ENCODE data around the gene TEX261.
"Not testable (repeated sequence)": the region's sequence is repeated elsewhere in the genome, so short reads cannot be mapped to it uniquely, and the experiment has no call there.

Gene TEX261

DNA sequence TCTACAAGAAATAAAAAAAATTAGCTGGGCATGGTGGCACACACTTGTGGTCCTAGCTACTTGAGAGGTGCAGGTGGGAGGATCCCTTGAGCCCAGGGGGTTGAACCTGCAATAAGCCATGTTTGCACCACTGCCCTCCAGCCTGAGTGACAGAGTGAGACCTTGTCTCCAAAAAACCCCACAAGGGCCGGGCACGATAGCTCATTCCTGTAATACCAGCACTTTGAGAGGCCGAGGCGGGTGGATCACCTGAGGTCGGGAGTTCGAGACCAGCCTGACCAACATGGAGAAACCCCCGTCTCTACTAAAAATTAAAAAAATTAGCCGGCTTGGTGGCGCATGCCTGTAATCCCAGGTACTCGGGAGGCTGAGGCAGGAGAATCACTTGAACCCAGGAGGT, 5.3 kb upstream of the TEX261 start:
- DNase-seq (ENCODE audit: low spot score): not testable (repeated sequence)

DNA sequence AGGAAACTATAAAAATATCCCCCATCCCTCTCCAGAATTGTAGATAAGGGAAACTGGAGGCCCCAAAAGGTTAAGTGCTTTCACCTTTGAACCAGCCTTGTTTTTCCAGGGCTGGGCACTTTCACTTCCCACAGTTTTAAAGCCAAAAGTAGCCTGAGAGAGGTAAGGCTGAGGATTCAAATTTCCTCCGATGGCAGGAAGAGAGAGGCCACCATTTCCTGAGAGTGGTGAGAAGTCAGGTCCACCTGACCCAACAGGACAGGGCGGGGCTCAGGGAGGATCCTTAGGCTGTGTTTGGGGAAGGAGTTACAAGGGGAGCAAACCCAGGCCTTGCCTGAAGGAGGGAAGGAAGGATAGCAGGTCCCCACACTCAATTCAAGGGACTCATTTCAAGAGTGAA, 4.7 kb upstream of the TEX261 start:
- no peak for DNase-seq (ENCODE audit: low spot score)

DNA sequence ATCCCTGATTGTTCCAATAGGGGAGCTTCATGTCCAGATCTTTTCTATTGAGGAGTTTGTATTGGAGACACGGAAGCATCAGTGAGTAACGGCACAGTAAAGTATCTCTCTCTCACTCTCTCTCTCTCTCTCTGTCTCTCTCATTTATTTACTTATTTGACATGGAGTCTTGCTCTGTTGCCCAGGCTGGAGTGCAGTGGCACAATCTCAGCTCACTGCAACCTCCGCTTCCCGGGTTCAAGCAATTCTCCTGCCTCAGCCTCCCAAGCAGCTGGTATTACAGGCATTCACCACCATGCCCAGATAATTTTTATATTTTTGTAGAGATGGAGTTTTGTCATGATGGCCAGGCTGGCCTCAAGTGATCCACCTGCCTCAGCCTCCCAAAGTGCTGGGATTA, 4.2 kb upstream of the TEX261 start:
- not testable (repeated sequence) for DNase-seq (ENCODE audit: low spot score)

DNA sequence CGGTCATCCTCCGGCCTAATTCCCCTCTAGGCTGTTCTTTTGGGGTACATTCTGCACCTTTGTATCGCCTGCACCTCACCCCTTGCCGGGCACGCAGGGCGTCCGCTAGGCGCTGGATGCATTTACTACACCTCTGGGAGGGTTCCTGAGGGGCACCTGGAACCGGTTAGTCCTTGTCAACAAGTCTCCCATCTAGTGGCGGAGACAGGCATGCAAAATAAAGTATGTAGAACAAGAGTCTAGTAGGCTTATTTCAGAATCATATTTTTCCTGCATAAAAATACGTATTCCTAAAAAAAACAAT, 705 bp upstream of the TEX261 start:
- no peak for DNase-seq (ENCODE audit: low spot score)

DNA sequence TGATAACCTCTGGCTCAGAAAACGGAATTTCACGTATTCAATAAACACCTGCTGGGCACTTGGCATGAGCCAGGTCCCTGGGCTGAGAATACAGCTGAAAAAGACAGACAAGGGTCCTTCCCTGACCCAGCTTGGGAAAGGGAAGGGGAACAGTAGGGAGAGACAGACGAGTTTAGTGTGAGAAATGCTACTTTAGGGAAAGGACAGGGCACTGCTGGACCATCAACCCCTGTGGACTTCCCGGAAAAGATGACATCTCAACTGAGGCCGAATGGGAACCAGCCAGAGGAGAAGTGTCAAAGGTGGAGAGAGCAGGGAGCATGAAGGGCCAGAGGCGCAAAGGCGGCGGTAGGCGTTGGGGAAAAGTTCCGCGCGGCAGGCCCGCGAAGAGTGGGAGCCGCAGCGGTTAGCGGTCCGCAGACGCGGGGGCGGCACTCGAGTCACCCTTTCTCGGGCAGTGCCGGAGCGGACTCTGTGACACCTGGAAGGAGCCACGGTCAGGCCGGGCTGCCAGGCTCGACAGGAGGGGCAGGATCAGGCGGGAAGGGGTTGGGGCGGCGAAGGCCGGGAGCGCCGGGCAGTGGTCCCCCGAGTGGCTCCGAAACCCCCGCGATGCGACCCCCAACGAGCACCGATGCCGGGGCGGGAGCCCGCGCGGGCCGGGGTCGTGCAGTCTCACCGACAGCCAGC, 519 bp downstream of the TEX261 start:
- DNase-seq (ENCODE audit: low spot score): no peak

DNA sequence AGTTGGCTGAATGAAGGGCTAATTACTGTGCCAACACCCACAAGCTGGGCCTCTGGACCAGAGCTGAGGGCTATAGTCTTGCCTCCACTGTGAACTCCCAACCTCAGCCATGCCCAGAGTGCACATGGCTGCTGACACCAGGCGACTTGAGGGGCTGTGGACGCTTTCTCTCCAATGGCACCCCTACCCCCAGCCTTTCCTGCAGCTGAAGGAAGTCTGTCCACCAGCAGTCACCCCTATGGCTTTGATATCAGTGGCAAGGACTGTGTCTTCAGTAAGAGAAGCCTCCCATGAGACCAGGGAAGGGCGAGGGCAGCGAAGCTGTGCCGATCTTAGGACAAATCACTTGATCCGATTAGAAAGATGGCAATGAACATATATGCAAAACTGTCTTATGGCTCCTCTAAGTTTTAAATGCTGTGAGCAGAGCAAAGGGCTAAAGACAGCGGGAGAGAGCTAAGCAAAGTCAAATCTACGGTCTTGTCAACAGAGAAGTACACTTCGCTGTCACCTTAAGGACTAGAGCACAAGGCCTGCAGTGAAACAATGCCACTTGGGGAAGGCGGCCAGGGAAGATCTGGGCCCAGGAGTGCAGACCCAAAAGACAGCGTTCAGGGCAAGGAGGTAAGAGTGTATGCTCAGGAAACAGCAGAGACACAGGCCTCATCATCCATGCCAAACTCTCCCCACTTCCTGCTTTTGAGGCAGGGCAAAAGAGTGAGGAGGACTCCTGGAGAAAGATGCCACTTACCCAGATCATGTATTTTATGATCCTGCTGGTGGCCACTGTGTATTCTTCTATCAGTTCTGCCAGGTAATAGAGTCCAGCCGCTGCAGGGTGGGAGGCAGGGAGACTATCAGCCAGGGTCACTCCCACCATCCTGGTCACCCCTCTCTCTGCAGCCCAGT, 1.5 kb downstream of the TEX261 start:
- DNase-seq (ENCODE audit: low spot score): no peak

DNA sequence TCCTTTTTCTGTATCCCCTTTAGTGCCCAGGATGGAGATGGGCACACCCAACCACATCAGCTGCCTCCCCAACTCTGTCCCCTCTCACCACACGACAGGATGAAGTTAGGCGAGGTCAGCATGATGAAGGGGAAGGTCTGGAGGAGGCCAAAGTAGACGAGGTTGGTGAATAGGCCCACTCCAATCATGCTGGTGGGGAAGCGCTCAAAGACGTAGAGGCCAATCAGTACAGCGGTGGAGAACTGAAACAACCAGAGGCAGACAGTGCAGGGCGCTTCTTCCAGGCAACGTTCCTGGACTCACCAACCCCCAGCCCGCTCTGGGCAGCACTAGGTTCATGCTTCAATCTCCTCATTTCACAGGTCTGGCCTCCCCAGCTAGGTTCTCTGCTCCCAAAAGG, 2.9 kb downstream of the TEX261 start:
- DNase-seq (ENCODE audit: low spot score): no peak

DNA sequence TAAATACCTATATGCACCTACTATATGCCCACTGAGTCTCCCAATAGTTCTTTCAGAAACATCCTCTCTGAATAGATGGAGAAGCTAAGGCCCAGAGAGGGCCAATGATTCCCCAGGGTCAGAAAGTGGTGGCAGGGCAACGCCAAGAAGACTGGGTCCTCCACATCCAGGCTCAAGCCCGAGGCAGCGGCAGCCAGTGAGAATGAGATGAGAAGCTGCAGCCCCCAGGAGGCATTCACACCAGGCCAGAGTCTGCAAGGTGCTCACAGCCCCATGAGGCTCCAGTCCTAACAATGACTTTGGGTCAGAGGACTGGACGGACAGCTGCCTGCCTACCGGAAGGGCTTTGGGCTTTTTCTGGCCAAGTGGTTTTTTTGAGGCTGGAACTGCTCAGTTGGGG, 3.5 kb downstream of the TEX261 start:
- DNase-seq (ENCODE audit: low spot score): no peak

DNA sequence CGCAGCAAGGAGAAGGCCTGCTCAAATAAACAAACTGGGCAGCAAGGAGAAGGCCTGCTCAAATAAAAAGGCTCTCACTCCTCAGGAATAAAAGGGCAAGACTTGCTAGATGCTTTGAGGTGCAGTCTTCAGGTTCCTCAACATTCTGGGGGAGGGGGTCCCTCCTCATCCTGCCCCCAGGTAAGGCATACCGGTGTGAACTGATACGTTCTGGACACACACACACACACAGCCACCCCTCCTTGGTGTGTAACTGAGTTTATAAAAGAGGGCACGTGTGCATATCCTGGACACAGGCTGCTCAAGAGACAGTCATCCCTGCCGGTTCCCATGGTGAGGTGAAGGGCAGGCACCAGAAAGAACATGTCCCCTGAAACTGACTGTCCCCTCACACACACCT, 4.5 kb downstream of the TEX261 start:
- DNase-seq (ENCODE audit: low spot score): no peak

DNA sequence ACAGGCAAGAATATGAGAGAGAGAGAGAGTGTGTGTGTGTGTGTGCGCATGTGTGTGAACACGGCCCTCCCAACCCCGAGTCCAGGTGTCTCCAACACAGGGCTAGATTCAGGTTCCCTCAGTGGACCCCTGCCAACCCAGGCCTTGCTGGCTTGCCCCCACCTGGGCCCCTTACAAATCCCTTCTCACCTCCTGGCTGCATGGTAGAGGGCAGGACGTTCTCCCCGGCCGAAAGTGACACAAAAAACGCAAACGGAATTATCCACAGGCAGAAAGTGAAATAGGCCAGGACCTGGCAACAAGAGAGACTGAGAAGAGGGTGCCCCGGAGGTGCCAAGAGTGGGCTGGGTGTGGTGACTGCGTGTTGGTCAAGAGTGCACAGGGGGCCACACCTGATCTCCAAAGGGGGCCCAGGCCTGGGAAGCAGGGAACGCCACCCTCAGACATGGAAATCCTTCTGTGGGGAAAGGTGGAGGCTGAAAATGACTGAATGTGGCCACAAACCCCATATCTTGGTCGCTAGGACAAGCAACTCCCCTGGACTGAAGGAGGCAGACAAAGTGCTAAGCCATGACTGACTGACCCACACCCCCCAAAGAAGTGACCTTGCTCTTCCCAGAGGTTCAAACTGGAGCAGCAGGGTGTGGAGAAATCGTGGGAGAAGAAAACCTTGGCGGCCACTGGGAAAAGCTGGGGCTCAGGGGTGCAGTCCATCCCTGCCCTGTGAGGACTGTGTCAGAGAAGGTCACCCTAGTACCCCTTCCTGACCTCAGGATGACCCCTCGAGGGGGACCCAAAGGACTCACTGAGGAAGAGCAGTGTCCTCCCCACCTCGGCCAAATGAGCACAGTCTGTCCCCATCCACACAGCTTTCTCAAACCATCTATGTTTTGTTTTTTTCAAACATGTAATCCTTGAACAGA, 5.7 kb downstream of the TEX261 start:
- no peak for DNase-seq (ENCODE audit: low spot score)

DNA sequence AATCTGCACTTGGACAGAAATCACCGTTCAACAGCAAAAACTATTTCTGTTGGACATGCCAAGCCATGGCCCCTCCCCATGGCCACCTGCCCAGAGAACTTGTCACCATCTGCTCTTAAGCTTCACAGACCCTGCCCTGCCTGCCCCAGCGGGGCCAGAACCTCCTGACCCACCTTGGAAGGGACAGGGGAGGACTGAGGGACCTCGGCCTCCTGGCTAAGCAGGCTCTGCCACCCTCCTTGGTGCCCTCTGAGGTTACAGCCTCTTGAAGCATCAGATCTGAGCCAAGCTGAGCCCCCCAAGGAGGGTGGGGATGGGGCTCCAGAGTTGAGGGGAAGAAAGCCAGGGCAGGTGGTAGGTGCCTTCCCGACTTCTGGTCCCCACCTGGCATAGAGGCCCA, 6.5 kb downstream of the TEX261 start:
- no peak for DNase-seq (ENCODE audit: low spot score)

DNA sequence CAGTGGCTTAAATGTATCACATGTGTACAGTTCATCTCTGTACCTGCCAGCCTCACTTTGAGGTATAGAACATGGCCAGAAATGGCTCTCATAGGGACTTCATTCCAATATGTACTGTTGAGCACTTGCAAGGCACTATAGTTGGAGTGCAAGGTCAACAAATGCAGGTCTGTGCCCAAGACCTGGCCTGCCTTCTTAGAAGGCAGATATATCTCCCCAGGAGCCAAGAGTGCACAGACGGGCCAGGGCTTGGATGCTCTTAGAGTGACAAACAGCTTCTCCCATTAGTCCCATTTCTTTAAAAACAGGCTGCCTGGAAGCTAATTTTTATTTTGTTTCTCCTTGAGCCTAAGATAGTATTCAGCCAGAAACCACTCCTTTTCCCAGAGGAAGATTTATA, 7.3 kb downstream of the TEX261 start:
- DNase-seq (ENCODE audit: low spot score): no peak

DNA sequence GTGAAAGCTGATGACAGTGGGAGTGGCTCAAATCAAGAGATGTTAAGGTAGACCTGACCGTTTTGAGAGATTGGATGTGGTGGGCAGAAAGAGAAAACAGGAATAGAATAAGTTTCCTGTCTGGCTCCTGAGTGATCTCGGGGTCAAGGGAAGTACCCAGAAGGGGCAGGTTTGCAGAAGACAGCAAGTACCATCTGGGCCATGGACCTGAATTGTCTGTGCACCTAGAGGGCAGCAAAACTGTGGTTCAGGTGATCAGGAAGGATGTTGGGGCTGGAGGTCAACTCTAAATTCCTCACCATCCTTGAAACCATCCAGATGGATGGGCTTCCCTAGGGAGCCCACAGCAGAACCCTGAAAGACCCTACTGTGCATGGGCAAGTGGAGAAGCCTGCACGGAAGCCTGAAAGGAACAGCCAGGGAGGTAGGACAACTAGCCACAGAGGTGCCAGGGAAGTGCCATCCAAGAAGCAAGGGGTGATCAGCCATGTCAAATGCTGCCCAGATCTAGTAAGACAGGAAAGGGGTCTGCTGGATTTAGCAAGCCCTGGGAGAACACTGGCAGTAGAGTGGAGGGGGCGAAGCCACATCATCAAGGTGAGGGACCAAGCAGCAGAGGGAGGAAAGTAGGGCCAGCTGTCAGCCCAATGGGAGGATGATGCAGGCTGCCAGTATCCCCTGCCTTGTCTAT, 8.0 kb downstream of the TEX261 start:
- no peak for DNase-seq (ENCODE audit: low spot score)

DNA sequence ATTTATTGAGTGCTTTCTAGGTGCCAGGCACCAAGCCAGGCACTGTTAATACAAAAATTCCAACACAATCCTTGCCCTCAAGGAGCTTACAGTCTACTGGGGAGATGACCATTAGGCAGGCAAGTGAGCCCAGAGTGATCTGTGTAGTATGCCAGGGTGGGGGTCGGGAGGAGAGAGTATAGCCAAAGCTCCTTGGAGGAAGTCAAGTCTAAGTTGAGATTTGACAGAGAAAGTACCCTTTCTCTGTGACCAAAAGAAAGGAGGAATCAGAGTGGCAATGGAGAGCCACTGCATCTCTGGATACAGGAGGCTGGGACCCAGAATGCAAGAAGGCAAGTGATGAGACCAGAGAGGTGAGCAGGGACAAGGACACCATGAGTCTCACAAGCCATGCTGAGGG, 8.7 kb downstream of the TEX261 start:
- DNase-seq (ENCODE audit: low spot score): no peak

DNA sequence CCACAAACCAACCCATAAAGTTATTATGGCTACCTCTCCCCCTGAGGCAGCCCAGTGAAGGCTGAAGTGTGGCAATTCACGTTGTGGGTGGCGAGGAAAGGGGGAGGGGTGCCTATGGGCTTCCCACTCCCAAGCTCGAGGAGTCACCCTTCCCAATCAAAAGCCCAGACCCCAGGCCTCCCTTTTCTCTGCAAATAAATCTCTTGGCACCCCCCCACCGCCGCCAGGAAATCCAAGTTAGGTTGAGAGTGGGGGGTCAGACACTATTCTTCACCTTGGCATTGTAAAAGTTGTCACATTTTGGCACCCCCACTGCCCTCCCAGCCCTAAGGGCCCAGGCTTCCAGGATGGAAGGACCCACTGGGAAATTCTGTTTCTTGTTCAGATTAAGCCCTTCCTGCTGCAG, 9.4 kb downstream of the TEX261 start:
- DNase-seq (ENCODE audit: low spot score): no peak

DNA sequence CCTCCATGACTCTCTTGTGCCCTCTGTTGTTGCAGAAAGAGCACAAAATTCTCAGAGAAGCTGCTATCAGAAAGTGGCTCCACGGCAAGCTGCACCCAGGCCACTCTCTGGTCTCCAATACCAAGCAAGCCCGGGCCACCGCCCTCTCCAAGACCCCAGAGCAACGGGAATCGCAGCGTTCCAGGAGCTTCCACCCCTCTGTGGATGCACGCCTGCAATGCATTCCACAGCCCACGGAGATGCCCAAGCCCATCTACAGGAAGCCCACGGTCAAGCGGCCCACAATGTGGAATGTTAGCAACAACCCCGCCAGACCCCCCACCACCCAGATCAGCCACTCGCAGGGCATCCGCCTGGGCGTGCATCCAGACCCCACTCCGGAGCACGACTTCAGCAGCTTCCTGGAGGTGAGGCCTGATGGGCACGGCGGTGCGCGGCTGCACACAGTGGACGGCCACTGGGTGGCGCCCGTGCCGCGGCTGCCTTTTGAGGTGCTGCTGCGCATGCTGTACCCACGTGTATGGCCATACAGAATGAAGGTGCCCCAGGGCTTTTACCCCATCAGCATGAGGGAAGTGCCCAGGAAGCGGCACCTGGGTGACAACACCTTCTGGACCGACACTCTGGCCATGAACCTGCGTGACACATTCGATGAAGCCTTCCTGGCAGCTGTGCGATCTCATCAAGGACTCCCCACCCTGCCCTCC, 9.9 kb downstream of the TEX261 start:
- peak; percentile 74 for DNase-seq (ENCODE audit: low spot score)

DNA sequence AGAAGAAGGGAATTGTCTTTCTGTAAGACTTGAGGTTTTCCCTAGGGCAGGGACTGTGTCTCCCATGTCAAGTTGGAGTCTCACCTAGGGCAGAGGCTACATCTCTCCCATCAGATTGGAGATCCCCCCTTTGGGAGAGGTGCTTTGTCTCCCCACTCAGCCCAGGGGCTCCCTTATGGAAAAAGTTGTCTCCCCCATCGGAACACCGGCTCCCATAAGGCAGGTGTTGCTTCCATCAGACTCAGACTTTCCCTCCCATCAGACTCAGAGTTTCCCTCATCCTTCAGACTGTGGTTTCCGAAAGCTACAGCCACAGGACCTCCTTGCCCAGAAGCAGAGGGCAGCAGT, 10.5 kb downstream of the TEX261 start:
- DNase-seq (ENCODE audit: low spot score): no peak

DNA sequence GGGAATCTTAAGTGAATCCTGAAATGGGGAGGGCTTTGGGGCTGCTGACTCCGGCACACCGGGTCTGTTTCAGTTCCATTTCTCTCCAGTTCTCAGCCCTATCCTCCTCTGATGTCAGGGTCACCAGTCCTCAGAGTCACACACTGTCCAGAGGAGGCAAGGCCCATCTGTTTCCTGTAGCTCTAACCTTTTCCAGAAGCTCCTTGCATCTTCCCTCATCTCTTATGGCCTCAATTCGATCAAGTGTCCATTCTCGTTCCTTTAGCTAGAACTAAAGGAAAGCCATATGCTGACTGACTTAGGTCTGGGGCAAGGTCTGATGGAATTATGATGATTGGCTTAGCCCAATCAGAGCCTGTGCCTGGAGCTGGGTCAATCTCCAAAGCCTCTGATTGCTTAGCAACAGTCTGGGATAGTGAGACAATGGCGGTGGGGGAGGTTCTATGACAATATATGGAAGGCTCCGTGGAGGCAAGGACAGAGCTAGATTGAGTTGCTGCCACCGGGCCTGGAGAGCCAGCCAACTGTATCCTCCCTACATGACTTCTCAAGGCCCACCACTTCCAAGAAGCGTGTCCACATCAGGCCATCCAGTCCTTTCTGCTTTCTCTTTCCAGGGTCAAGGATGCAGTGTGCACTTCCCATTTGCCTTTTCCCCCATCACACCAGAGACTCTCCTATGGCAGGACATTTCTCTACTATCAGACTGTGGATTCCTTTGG, 11.0 kb downstream of the TEX261 start:
- DNase-seq (ENCODE audit: low spot score): no peak

DNA sequence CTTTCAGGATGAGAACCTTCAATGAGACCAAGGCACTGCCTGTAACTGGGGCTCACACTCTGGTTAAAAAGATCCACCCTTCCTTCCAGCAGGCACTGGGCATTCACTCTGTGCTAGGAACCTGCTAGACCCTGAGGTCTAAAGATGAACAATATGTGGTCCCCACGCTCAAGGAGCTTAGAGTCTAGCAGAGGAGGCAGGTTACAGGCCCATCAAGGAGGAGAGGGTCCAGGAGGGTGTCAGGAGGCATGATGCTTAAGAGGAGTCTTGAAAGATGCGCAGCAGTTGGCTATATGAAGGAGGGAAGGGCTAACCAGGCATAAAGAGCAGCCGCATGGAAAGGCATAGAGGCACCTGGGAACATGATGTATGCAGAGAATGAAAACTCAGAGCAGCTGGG, 11.7 kb downstream of the TEX261 start:
- DNase-seq (ENCODE audit: low spot score): no peak

DNA sequence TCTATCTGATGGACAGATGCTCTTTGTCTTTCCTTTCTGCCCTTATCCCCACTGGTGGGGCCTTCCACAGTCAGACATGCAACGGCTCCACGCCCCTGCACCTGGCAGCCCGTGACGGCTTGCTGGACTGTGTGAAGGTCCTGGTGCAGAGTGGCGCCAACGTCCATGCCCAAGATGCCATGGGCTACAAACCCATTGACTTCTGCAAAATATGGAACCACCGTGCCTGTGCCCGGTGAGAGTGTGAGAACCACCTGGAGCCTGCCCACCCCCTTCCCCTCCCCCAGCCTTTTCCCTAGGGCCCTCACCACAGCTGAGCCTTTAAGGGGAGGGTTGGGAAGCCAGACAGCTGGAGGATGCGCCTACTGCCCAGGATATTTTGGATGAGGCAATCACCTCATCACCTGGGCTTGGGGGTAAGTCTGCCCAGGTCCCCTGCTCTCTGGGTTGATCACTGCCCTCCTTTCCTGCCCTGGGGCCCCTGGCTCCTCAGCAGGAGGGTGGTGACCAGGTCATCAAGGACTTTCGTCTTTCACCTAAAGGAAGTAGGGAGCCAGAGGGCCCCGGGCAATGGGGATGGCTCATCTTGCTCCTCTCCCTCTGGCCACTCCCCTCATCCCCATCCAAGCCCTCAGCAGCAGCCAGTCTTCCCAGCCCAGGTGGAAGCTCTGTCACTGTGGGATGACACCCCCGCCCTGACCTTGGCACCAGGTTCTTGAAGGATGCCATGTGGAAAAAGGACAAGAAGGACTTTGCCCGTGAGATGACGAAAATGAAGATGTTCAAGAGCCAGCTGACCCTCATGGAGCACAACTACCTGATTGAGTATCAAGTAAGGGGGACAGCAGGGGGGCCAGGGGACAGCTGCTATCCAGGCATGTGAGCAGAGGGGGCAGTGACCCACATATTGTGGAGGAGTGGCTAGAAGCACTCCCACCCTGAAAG, 12.5 kb downstream of the TEX261 start:
- DNase-seq (ENCODE audit: low spot score): no peak
